SK-N-SH treated with all-trans-retinoic acid at 6 μM for 48 hours (cell line): Measurements from ENCODE around the gene ZNF562.

ENCODE experiments used
- ATAC-seq: fragments of 200-7000 bp; cut with Tn5 transposase; 3 replicates; pipeline ENCODE4 v1.9.1; 2020; ENCODE audit warnings: mild to moderate bottlenecking, moderate library complexity
- ARNTL ChIP-seq: fragments of 450-650 bp; formaldehyde crosslinking; IDR thresholded peaks from 2 replicates; pipeline ENCODE4 v1.5.0; 2020; ENCODE audit warnings: low read depth, mild to moderate bottlenecking, moderate library complexity, borderline replicate concordance
- BACH2 ChIP-seq: fragments of 250-450 bp; sonication (Bioruptor Pico); IDR thresholded peaks from 2 replicates; pipeline ENCODE4 v1.9.0; 2021; ENCODE audit warnings: mild to moderate bottlenecking, borderline replicate concordance
- CREB5 ChIP-seq: fragments of 250-450 bp; sonication (Bioruptor Pico); IDR thresholded peaks from 2 replicates; pipeline ENCODE4 v1.5.1; 2020; ENCODE audit warnings: low read depth, mild to moderate bottlenecking, moderate library complexity
- CSDC2 ChIP-seq: fragments of 250-450 bp; sonication (Bioruptor Pico); IDR thresholded peaks from 2 replicates; pipeline ENCODE4 v1.5.0; 2020; ENCODE audit warnings: mild to moderate bottlenecking, moderate library complexity
- CSRNP3 ChIP-seq: fragments of 250-450 bp; sonication (Bioruptor Pico); IDR thresholded peaks from 2 replicates; pipeline ENCODE4 v1.5.1; 2021; ENCODE audit warnings: mild to moderate bottlenecking, moderate library complexity
- ESRRG ChIP-seq: fragments of 250-450 bp; sonication (Bioruptor Pico); IDR thresholded peaks from 2 replicates; pipeline ENCODE4 v1.6.1; 2021; ENCODE audit warnings: mild to moderate bottlenecking
- GLIS3 ChIP-seq: fragments of 250-450 bp; sonication (Bioruptor Pico); IDR thresholded peaks from 2 replicates; pipeline ENCODE4 v1.5.0; 2020; ENCODE audit warnings: mild to moderate bottlenecking, moderate library complexity
- ISL1 ChIP-seq: fragments of 250-450 bp; sonication (Bioruptor Pico); IDR thresholded peaks from 2 replicates; pipeline ENCODE4 v2.1.2; 2022; ENCODE audit warnings: mild to moderate bottlenecking, moderate library complexity
- OSR1 ChIP-seq: fragments of 250-450 bp; sonication (Bioruptor Pico); IDR thresholded peaks from 2 replicates; pipeline ENCODE4 v1.8.0; 2022; ENCODE audit warnings: moderate library complexity, mild to moderate bottlenecking, inconsistent platforms
- PATZ1 ChIP-seq: fragments of 250-450 bp; sonication (Bioruptor Pico); IDR thresholded peaks from 2 replicates; pipeline ENCODE4 v1.8.0; 2020; ENCODE audit warnings: mild to moderate bottlenecking, moderate library complexity, borderline replicate concordance
- PPARA ChIP-seq: fragments of 250-450 bp; sonication (Bioruptor Pico); IDR thresholded peaks from 2 replicates; pipeline ENCODE4 v1.5.0; 2020; ENCODE audit warnings: mild to moderate bottlenecking, borderline replicate concordance
- RARB ChIP-seq: fragments of 250-450 bp; sonication (Bioruptor Pico); IDR thresholded peaks from 2 replicates; pipeline ENCODE4 v1.8.0; 2021; ENCODE audit warnings: mild to moderate bottlenecking, moderate library complexity
- SNAI2 ChIP-seq: fragments of 250-450 bp; sonication (Bioruptor Pico); IDR thresholded peaks from 2 replicates; pipeline ENCODE4 v1.5.0; 2020; ENCODE audit warnings: mild to moderate bottlenecking, moderate library complexity
- TCF4 ChIP-seq: fragments of 250-450 bp; sonication (Bioruptor Pico); IDR thresholded peaks from 2 replicates; pipeline ENCODE4 v1.8.0; 2021; ENCODE audit warnings: mild to moderate bottlenecking, moderate library complexity, borderline replicate concordance
- TOX ChIP-seq: fragments of 250-450 bp; sonication (Bioruptor Pico); IDR thresholded peaks from 2 replicates; pipeline ENCODE4 v1.8.0; 2021; ENCODE audit warnings: mild to moderate bottlenecking, moderate library complexity, borderline replicate concordance
- ZC3H10 ChIP-seq: fragments of 250-450 bp; sonication (Bioruptor Pico); IDR thresholded peaks from 2 replicates; pipeline ENCODE4 v1.5.1; 2021; ENCODE audit warnings: mild to moderate bottlenecking, moderate library complexity
- ZFP3 ChIP-seq: fragments of 250-450 bp; sonication (Bioruptor Pico); IDR thresholded peaks from 2 replicates; pipeline ENCODE4 v1.5.0; 2020; ENCODE audit warnings: mild to moderate bottlenecking, moderate library complexity
- ZFP30 ChIP-seq: fragments of 450-650 bp; formaldehyde crosslinking; IDR thresholded peaks from 2 replicates; pipeline ENCODE4 v1.5.0; 2022; ENCODE audit warnings: mild to moderate bottlenecking, moderate library complexity
- ZNF565 ChIP-seq: fragments of 450-650 bp; formaldehyde crosslinking; conservative IDR thresholded peaks from 2 replicates; pipeline ENCODE4 v1.5.0; 2020; ENCODE audit warnings: low read depth, mild to moderate bottlenecking, moderate library complexity
- ZNF70 ChIP-seq: fragments of 450-650 bp; formaldehyde crosslinking; IDR thresholded peaks from 2 replicates; pipeline ENCODE4 v1.5.0; 2020; ENCODE audit warnings: mild to moderate bottlenecking, moderate library complexity
- ZNF8 ChIP-seq: fragments of 450-650 bp; formaldehyde crosslinking; IDR thresholded peaks from 2 replicates; pipeline ENCODE4 v1.5.0; 2020; ENCODE audit warnings: mild to moderate bottlenecking, moderate library complexity
- TF ChIP-seq, protein P1 (sequence below): fragments of 250-450 bp; sonication (Bioruptor Pico); IDR thresholded peaks from 2 replicates; pipeline ENCODE4 v1.8.0; 2021; ENCODE audit warnings: low read depth, mild to moderate bottlenecking, moderate library complexity, borderline replicate concordance

The ZNF562 gene

DNA sequence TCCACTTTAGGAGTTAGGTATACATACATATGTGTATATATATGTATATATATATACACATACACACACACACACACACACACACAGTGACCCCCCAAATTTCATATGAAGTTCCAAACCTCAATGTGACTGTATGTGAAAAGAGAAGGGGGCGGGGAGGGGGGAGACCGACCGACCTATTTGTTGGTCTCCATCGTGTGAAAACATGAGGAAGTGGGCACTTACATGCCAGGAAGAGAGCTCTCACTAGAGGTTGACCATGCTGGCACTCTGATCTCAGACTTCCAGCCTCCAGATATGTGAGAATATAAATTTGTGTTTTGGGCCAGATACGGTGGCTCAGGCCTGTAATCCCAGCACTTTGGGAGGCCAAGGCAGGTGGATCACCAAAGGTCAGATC lies 24.6 kb downstream of the ZNF562 start:
- TF ChIP-seq PATZ1 (CRISPR knock-in tag) = no peak
- no peak for TF ChIP-seq RARB
- no peak for TF ChIP-seq TCF4
- no peak for TF ChIP-seq BACH2 (CRISPR knock-in tag)
- TF ChIP-seq ISL1 (CRISPR knock-in tag) = no peak
- no peak for TF ChIP-seq ZNF8
- TF ChIP-seq ESRRG = no peak
- no peak for TF ChIP-seq GLIS3 (CRISPR knock-in tag)
- TF ChIP-seq TOX (CRISPR knock-in tag) = no peak
- TF ChIP-seq CSDC2 (CRISPR knock-in tag) = no peak
- TF ChIP-seq, protein P1, sequence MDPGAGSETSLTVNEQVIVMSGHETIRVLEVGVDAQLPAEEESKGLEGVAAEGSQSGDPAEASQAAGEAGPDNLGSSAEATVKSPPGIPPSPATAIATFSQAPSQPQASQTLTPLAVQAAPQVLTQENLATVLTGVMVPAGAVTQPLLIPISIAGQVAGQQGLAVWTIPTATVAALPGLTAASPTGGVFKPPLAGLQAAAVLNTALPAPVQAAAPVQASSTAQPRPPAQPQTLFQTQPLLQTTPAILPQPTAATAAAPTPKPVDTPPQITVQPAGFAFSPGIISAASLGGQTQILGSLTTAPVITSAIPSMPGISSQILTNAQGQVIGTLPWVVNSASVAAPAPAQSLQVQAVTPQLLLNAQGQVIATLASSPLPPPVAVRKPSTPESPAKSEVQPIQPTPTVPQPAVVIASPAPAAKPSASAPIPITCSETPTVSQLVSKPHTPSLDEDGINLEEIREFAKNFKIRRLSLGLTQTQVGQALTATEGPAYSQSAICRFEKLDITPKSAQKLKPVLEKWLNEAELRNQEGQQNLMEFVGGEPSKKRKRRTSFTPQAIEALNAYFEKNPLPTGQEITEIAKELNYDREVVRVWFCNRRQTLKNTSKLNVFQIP (CRISPR knock-in tag) = no peak
- TF ChIP-seq ARNTL = no peak
- TF ChIP-seq CREB5 (CRISPR knock-in tag) = no peak
- TF ChIP-seq PPARA = no peak
- no peak for TF ChIP-seq ZC3H10 (CRISPR knock-in tag)
- no peak for TF ChIP-seq OSR1
- no peak for TF ChIP-seq CSRNP3 (CRISPR knock-in tag)
- no peak for TF ChIP-seq ZFP3 (CRISPR knock-in tag)
- no peak for TF ChIP-seq ZNF565 (CRISPR knock-in tag)
- no peak for ATAC-seq

DNA sequence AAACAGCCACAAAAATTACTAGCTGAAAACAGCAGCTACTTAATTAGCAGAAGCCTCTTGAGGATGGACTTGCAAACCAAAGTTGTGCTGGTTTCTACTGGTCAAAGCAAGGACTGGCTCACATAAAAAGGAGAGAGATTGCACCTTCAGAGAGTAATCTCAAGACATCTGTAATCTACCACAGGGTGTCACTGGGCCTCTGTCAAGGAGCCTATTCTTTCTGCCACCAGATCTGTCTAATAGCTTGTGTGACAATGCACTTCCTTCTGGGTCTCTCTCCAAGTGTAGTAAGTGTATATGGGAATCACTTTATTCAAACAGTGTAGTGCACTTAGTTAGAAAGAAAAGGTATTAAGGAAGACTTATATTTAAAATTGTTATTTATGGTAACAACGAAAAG lies 29.4 kb downstream of the ZNF562 start:
- no peak for ATAC-seq

More for the DNA sequence above, 29.4 kb downstream of the ZNF562 start:
- TF ChIP-seq SNAI2 (CRISPR knock-in tag) (no peak), RARB (no peak), ARNTL (no peak), PATZ1 (CRISPR knock-in tag) (no peak), ISL1 (CRISPR knock-in tag) (no peak), TOX (CRISPR knock-in tag) (no peak), OSR1 (no peak), ZFP3 (CRISPR knock-in tag) (no peak), CSRNP3 (CRISPR knock-in tag) (no peak), ZNF70 (CRISPR knock-in tag) (no peak), TCF4 (no peak), ZNF8 (no peak), BACH2 (CRISPR knock-in tag) (no peak), ZNF565 (CRISPR knock-in tag) (no peak), ESRRG (no peak), ZFP30 (no peak), CREB5 (CRISPR knock-in tag) (no peak)
- TF ChIP-seq, protein P1 (CRISPR knock-in tag) = no peak
